Endothelial cell of umbilical vein (primary cell): ENCODE measurements around the gene MPP4. TPM values are rescaled to one million over a fixed set of nuclear protein-coding genes. Genes with fewer than 3 reads are reported as not detected.

Source experiments
- BruUV-seq: library from RNA; stranded (reverse); fragments of 400-500 nt; replicated peaks from 2 replicates; lab custom pipeline; 2021; lab: Mats Ljungman, UMichigan
- CTCF ChIA-PET: fragments of 300-600, 350-600 bp; sonication (Branson Sonifier 250); formaldehyde crosslinking; loops from one replicate; lab custom pipeline; 2021; ENCODE audit warnings: antibody characterized with exemption, inconsistent platforms; lab: Charles Lee
- POLR2A ChIA-PET: fragments of 300-600, 350-600 bp; sonication (Branson Sonifier 250); formaldehyde crosslinking; loops from one replicate; lab custom pipeline; 2021; ENCODE audit warnings: antibody characterized with exemption, inconsistent platforms; lab: Charles Lee
- DNase-seq: peaks from one replicate; pipeline ENCODE4 v3.0.0-alpha.2; 2011; ENCODE audit warnings: low read depth, low spot score
- FAIRE-seq: peaks from 2 replicates; lab custom pipeline; 2011; peaks lifted over from hg19 to GRCh38; lab: Jason Lieb, UNC
- H2AFZ ChIP-seq: 2 replicates; pipeline ENCODE4 v1.6.0; 2012; ENCODE audit warnings: low read depth, low read length, control low read depth, inconsistent platforms
- H3K27ac ChIP-seq: 2 replicates; pipeline ENCODE4 v1.5.1; 2011; ENCODE audit warnings: low read depth, mild to moderate bottlenecking, control low read depth, low read length, moderate library complexity; ENCODE audit not compliant: insufficient read depth
- H3K27me3 ChIP-seq, 2 experiments: 2 replicates each; pipeline versions ENCODE4 v1.6.0 to v1.6.1; 2011; ENCODE audit warnings: low read length in 2 of 2, mixed read lengths in 1 of 2; ENCODE audit not compliant: control insufficient read depth in 2 of 2, insufficient read depth in 2 of 2
- H3K36me3 ChIP-seq, 2 experiments: 2 replicates in 1 of 2; 3 replicates in 1 of 2; pipeline ENCODE4 v1.5.1; 2011; ENCODE audit warnings: low read length in 2 of 2, mild to moderate bottlenecking in 1 of 2, moderate library complexity in 1 of 2; ENCODE audit not compliant: control insufficient read depth in 2 of 2, insufficient read depth in 2 of 2; ENCODE audit errors: extremely low read depth in 1 of 2
- H3K4me1 ChIP-seq: 3 replicates; pipeline ENCODE4 v1.5.1; 2011; ENCODE audit warnings: mild to moderate bottlenecking, low read length; ENCODE audit not compliant: control insufficient read depth, insufficient read depth; ENCODE audit errors: extremely low read depth
- H3K4me2 ChIP-seq: 2 replicates; pipeline ENCODE4 v1.6.1; 2011; ENCODE audit warnings: low read length, control low read depth, mixed read lengths; ENCODE audit not compliant: insufficient read depth
- H3K4me3 ChIP-seq, 3 experiments: fragments of 200-600 bp in 1 of 3; sonication (generic), shearing (Covaris generic) in 1 of 3; replicated peaks in 1 of 3; 2 replicates each; pipeline ENCODE4 v1.5.1; 2011 to 2016; ENCODE audit warnings: control low read depth in 3 of 3, low read length in 3 of 3, mild to moderate bottlenecking in 2 of 3, inconsistent platforms in 1 of 3, low read depth in 1 of 3, moderate library complexity in 1 of 3; ENCODE audit not compliant: insufficient read depth in 1 of 3
- H3K79me2 ChIP-seq: 2 replicates; pipeline ENCODE4 v1.6.0; 2012; ENCODE audit warnings: low read length, inconsistent platforms; ENCODE audit not compliant: control insufficient read depth, insufficient read depth
- H3K9ac ChIP-seq: replicated peaks from 2 replicates; pipeline ENCODE3; 2011; ENCODE audit warnings: low read length, control low read depth; ENCODE audit not compliant: insufficient read depth; ENCODE audit errors: extremely low read depth
- H3K9me1 ChIP-seq: replicated peaks from 3 replicates; pipeline ENCODE4 v1.6.0; 2011; ENCODE audit warnings: mild to moderate bottlenecking, low read length; ENCODE audit not compliant: control insufficient read depth, insufficient read depth; ENCODE audit errors: extremely low read depth
- H3K9me3 ChIP-seq: replicated peaks from 2 replicates; pipeline ENCODE4 v1.5.1; 2012; ENCODE audit warnings: low read length, inconsistent platforms; ENCODE audit not compliant: control insufficient read depth, insufficient read depth
- H4K20me1 ChIP-seq: replicated peaks from 2 replicates; pipeline ENCODE3; 2011; ENCODE audit warnings: mild to moderate bottlenecking, low read length; ENCODE audit not compliant: control insufficient read depth, insufficient read depth; ENCODE audit errors: extremely low read depth
- CTCF ChIP-seq, 2 donors: IDR thresholded peaks; 1 replicate in 1 of 2; 2 replicates in 1 of 2; pipeline ENCODE4 v1.5.1; 2011; ENCODE audit warnings: low read length in 2 of 2, mild to moderate bottlenecking in 2 of 2, moderate library complexity in 2 of 2, control low read depth in 1 of 2, inconsistent platforms in 1 of 2, low read depth in 1 of 2; ENCODE audit not compliant: insufficient read depth in 1 of 2; ENCODE audit errors: extremely low read depth in 1 of 2
- EZH2 ChIP-seq: IDR thresholded peaks from 2 replicates; pipeline ENCODE4 v1.6.1; 2012; ENCODE audit warnings: borderline replicate concordance, low read depth, mild to moderate bottlenecking, moderate library complexity, low read length, inconsistent platforms; ENCODE audit not compliant: severe bottlenecking
- FOS ChIP-seq: IDR thresholded peaks from 2 replicates; pipeline ENCODE4 v1.6.1; 2011; ENCODE audit warnings: mild to moderate bottlenecking, low read length, moderate library complexity, borderline replicate concordance; ENCODE audit not compliant: insufficient read depth
- GATA2 ChIP-seq: IDR thresholded peaks from 2 replicates; pipeline ENCODE4 v1.7.0; 2011; ENCODE audit warnings: low read depth, mild to moderate bottlenecking, moderate library complexity, mixed read lengths, low read length; ENCODE audit not compliant: insufficient read length, insufficient read depth
- JUN ChIP-seq: IDR thresholded peaks from 2 replicates; pipeline ENCODE4 v1.6.1; 2011; ENCODE audit warnings: borderline replicate concordance, low read depth; ENCODE audit not compliant: insufficient read length, insufficient read depth
- MYC ChIP-seq: IDR thresholded peaks from one replicate; pipeline ENCODE4 v1.6.1; 2011; ENCODE audit warnings: mild to moderate bottlenecking, low read depth, low read length
- POLR2A ChIP-seq: IDR thresholded peaks from 2 replicates; pipeline ENCODE4 v1.6.1; 2012; ENCODE audit warnings: low read depth, mild to moderate bottlenecking, control low read depth, low read length
- POLR2AphosphoS5 ChIP-seq: IDR thresholded peaks from 2 replicates; pipeline ENCODE4 v1.6.1; 2012; ENCODE audit warnings: low read depth, mild to moderate bottlenecking, control low read depth, low read length, moderate library complexity; ENCODE audit not compliant: insufficient read depth
- dilution Hi-C: fragments of 300-500 bp; cut with MboI; formaldehyde crosslinking; loops from one replicate; pipeline ENCODE4 v1.15.0; 2019; ENCODE audit warnings: low sequenced_read_pairs; ENCODE audit not compliant: extremely low pct_ligation_motif_present
- intact Hi-C: fragments of 100-400 bp; cut with micrococcal nuclease; formaldehyde crosslinking; loops from one replicate; pipeline ENCODE4 v1.10.0; 2022
- polyA plus RNA-seq, 4 experiments: library from polyadenylated mRNA; depleted of rRNA in 3 of 4; stranded (reverse) in 3 of 4; unstranded in 1 of 4; fragments of >200 nt; gene quantifications; 2 replicates each; pipeline versions ENCODE4 v1.2.1 to v1.2.3, GENCODE V29; 2011 to 2012; ENCODE audit warnings: missing spikeins in 1 of 4
- total RNA-seq: library from RNA; stranded (reverse); gene quantifications from 2 replicates; pipeline ENCODE4 v1.2.3, GENCODE V29; 2021
- TF ChIP-seq, protein P1 (sequence below): IDR thresholded peaks from 2 replicates; pipeline ENCODE4 v1.6.1; 2011; ENCODE audit not compliant: insufficient read depth, insufficient read length

MPP4 gene
- total and polyA plus RNA-seq, 2 donors (not counting 3 experiments of a cell fraction or from before 2014, with no cell fraction given) = 5.6 to 7.6 TPM

DNA sequence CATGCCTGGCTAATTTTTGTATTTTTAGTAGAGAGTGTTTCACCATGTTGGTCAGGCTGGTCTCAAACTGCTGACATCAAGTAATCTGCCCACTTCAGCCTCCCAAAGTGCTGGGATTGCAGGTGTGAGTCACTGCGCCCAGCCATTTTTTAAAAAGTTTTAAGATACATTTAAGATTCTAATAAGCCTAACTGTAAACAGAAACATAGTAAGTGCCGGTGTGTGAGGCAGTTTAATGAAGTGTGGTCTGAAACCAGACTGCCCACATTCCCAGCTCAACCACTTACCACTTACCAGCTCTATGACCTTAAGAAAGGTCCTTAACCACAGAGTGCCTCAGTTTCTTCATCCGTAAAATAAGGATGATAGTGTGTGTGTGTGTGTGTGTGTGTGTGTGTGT lies 97.5 kb downstream of the MPP4 start:
- Histone ChIP-seq H2AFZ (no peak overlapping the region), H3K9me3 (no peaks in the 10 kb centered on the region), H3K9me1 (no peaks in the 10 kb centered on the region), H3K27me3 (peaks cover 2 to 3% of the 10 kb centered on the region in 2 experiments), H3K79me2 (no peaks in the 10 kb centered on the region), H3K27ac (no peak overlapping the region), H3K36me3 (no peaks in the 10 kb centered on the region), H3K4me1 (no peaks in the 10 kb centered on the region), H3K4me2 (no peak overlapping the region), H4K20me1 (no peaks in the 10 kb centered on the region), H3K9ac (no peak overlapping the region), H3K4me3 (no peak overlapping the region)
- no peak for TF ChIP-seq EZH2
- no peak for TF ChIP-seq POLR2AphosphoS5
- TF ChIP-seq, protein P1, sequence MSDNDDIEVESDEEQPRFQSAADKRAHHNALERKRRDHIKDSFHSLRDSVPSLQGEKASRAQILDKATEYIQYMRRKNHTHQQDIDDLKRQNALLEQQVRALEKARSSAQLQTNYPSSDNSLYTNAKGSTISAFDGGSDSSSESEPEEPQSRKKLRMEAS = no peak
- no peak for TF ChIP-seq CTCF (IDR thresholded peaks at IDR 0.05; ENCODE audit: extremely low read depth in 1 of 2, insufficient read depth in 1 of 2, low read depth in 1 of 2, low read length in 2 of 2)
- no peak for TF ChIP-seq POLR2A
- TF ChIP-seq FOS = no peak
- no peak for TF ChIP-seq GATA2
- TF ChIP-seq JUN = no peak
- no peak for TF ChIP-seq MYC
- DNase-seq = no peak
- BruUV-seq = no TSS peak
- POLR2A ChIA-PET = no interaction called here
- CTCF ChIA-PET = no interaction called here
- dilution Hi-C loops = no loop called here
- intact Hi-C loops = no loop called here
- no peak for FAIRE-seq
